K562 (cell line): ENCODE measurements around the gene BCAP31. TPM values are rescaled to one million over a fixed set of nuclear protein-coding genes. Genes with fewer than 3 reads are reported as not detected.
A peak's percentile ranks its signal among the peaks of the same experiment; 100 is the strongest.

Experiments
- ATAC-seq: fragments of 200-7000 bp; cut with Tn5 transposase; 3 replicates; pipeline ENCODE4 v1.9.1; 2020; ENCODE audit warnings: moderate library complexity
- BruUV-seq: library from RNA; stranded (reverse); fragments of 400-500 nt; replicated peaks from 2 replicates; lab custom pipeline; 2021; lab: Mats Ljungman, UMichigan
- CTCF ChIA-PET: fragments of 300-600 bp; formaldehyde crosslinking; extraction: SDS; loops from one replicate; lab custom pipeline; 2021; ENCODE audit warnings: low intra/inter-chr PET ratio; lab: Yijun Ruan, JAX
- POLR2A ChIA-PET: fragments of 300-600, 350-650 bp; sonication (Branson Sonifier 250); formaldehyde crosslinking; extraction: SDS; loops from one replicate; lab custom pipeline; 2021; ENCODE audit warnings: antibody characterized with exemption, inconsistent platforms; lab: Yijun Ruan, JAX
- DNase-seq, 4 experiments: peaks; one replicate each; pipeline versions ENCODE4 v3.0.0 to v3.0.0-alpha.2; 2011 to 2018; ENCODE audit warnings: low spot score in 3 of 4, mixed read lengths in 3 of 4; ENCODE audit errors: extremely low read depth in 1 of 4
- FAIRE-seq: peaks from 2 replicates; lab custom pipeline; 2011; peaks lifted over from hg19 to GRCh38; lab: Jason Lieb, UNC
- H2AFZ ChIP-seq: 2 replicates; pipeline ENCODE4 v1.6.0; 2011; ENCODE audit warnings: low read depth, low read length, control low read depth, inconsistent platforms
- H3K27ac ChIP-seq: fragments of 200-600 bp; 3 replicates; pipeline ENCODE4 v1.8.0; 2011; ENCODE audit warnings: low read depth, mild to moderate bottlenecking, control low read depth, inconsistent platforms, low read length, moderate library complexity, mixed read lengths; ENCODE audit errors: extremely low read depth
- H3K27me3 ChIP-seq, 2 experiments: fragments of 300-600 bp in 1 of 2; 2 replicates in 1 of 2; 3 replicates in 1 of 2; pipeline versions ENCODE4 v1.6.0 to v1.8.0; 2011; ENCODE audit warnings: inconsistent platforms in 2 of 2, low read length in 2 of 2, mild to moderate bottlenecking in 1 of 2, mixed read lengths in 1 of 2, moderate library complexity in 1 of 2; ENCODE audit not compliant: control insufficient read depth in 2 of 2, insufficient read depth in 2 of 2
- H3K36me3 ChIP-seq: fragments of 300-600 bp; 3 replicates; pipeline ENCODE4 v1.8.0; 2011; ENCODE audit warnings: mild to moderate bottlenecking, low read length, inconsistent platforms; ENCODE audit not compliant: control insufficient read depth, insufficient read depth
- H3K4me1 ChIP-seq, 2 experiments: fragments of 200-600 bp in 1 of 2; replicated peaks in 1 of 2; 2 replicates in 1 of 2; 3 replicates in 1 of 2; pipeline versions ENCODE4 v1.5.1 to v1.8.0; 2011; ENCODE audit warnings: inconsistent platforms in 2 of 2, low read length in 2 of 2, mild to moderate bottlenecking in 1 of 2, mixed read lengths in 1 of 2, moderate library complexity in 1 of 2; ENCODE audit not compliant: control insufficient read depth in 2 of 2, insufficient read depth in 2 of 2
- H3K4me2 ChIP-seq: 2 replicates; pipeline ENCODE4 v1.6.1; 2011; ENCODE audit warnings: low read length, control low read depth, inconsistent platforms, mixed read lengths; ENCODE audit not compliant: insufficient read depth
- H3K4me3 ChIP-seq: fragments of 200-600 bp; sonication (generic), shearing (Covaris generic); 2 replicates; pipeline ENCODE4 v1.5.1; 2016; ENCODE audit warnings: control low read depth, inconsistent platforms
- H3K79me2 ChIP-seq: fragments of 200-600 bp; 3 replicates; pipeline ENCODE4 v1.8.0; 2011; ENCODE audit warnings: low read length, inconsistent platforms; ENCODE audit not compliant: control insufficient read depth, insufficient read depth
- H3K9ac ChIP-seq, 2 experiments: 2 replicates each; pipeline versions ENCODE4 v1.6.0 to v1.6.1; 2011; ENCODE audit warnings: low read depth in 2 of 2, low read length in 2 of 2, control low read depth in 1 of 2, inconsistent platforms in 1 of 2, mild to moderate bottlenecking in 1 of 2, mixed read lengths in 1 of 2; ENCODE audit not compliant: insufficient read depth in 1 of 2
- H3K9me1 ChIP-seq: one replicate; pipeline ENCODE4 v1.6.0; 2011; ENCODE audit warnings: inconsistent platforms, mild to moderate bottlenecking, low read length, moderate library complexity; ENCODE audit not compliant: control insufficient read depth, insufficient read depth
- H3K9me3 ChIP-seq: replicated peaks from 2 replicates; pipeline ENCODE4 v1.5.1; 2011; ENCODE audit warnings: low read depth, low read length, inconsistent platforms; ENCODE audit not compliant: control insufficient read depth, insufficient read depth
- H4K20me1 ChIP-seq: replicated peaks from 2 replicates; pipeline ENCODE4 v1.6.1; 2011; ENCODE audit warnings: low read length, inconsistent platforms, mixed read lengths; ENCODE audit not compliant: control insufficient read depth, insufficient read depth
- ATF2 ChIP-seq: sonication (generic); formaldehyde crosslinking; IDR thresholded peaks from 2 replicates; pipeline ENCODE4 v1.8.1; 2022; ENCODE audit warnings: missing genetic modification reagents
- CHCHD3 ChIP-seq: fragments of 250-450 bp; sonication (Bioruptor Pico); IDR thresholded peaks from 2 replicates; pipeline ENCODE4 v2.1.2; 2022; ENCODE audit warnings: mild to moderate bottlenecking
- DDX20 ChIP-seq: fragments of 450-650 bp; IDR thresholded peaks from 2 replicates; pipeline ENCODE4 v1.6.1; 2016; ENCODE audit warnings: missing genetic modification characterization, low read depth, mild to moderate bottlenecking, missing compliant biosample characterization, moderate library complexity
- GABPB2 ChIP-seq: fragments of 250-450 bp; sonication (Bioruptor Pico); conservative IDR thresholded peaks from 2 replicates; pipeline ENCODE4 v1.5.1; 2021; ENCODE audit warnings: mild to moderate bottlenecking
- NRF1 ChIP-seq, 2 experiments: fragments of 450-650 bp; IDR thresholded peaks in 1 of 2; conservative IDR thresholded peaks in 1 of 2; 2 replicates each; pipeline ENCODE4 v1.6.1; 2014; ENCODE audit warnings: mild to moderate bottlenecking in 2 of 2
- THAP12 ChIP-seq: fragments of 250-450 bp; sonication (Bioruptor Pico); IDR thresholded peaks from 2 replicates; pipeline ENCODE4 v1.9.0; 2021; ENCODE audit warnings: mild to moderate bottlenecking, inconsistent platforms
- ZKSCAN8 ChIP-seq: fragments of 200-800 bp; sonication (Bioruptor generic); IDR thresholded peaks from 2 replicates; pipeline ENCODE4 v1.6.1; 2016; ENCODE audit warnings: missing genetic modification characterization, missing compliant biosample characterization
- ZNF140 ChIP-seq: fragments of 250-450 bp; sonication (Bioruptor Pico); IDR thresholded peaks from 2 replicates; pipeline ENCODE4 v1.8.0; 2021; ENCODE audit warnings: moderate library complexity, mild to moderate bottlenecking, inconsistent platforms
- ZNF324 ChIP-seq: fragments of 250-450 bp; sonication (Bioruptor Pico); IDR thresholded peaks from 2 replicates; pipeline ENCODE4 v1.4.0; 2020; ENCODE audit warnings: mild to moderate bottlenecking
- ZNF507 ChIP-seq: conservative IDR thresholded peaks from 2 replicates; pipeline ENCODE4 v1.6.1; 2017; ENCODE audit warnings: missing genetic modification characterization, missing compliant biosample characterization
- ZNF699 ChIP-seq: fragments of 250-450 bp; sonication (Bioruptor Pico); IDR thresholded peaks from 2 replicates; pipeline ENCODE4 v1.8.0; 2021; ENCODE audit warnings: mild to moderate bottlenecking, moderate library complexity; ENCODE audit not compliant: insufficient replicate concordance
- WGBS: fragments of 100-300 bp; shearing (Covaris generic); methylation state at CpG from one replicate; pipeline ENCODE4 v1.1.6; 2016; ENCODE audit warnings: low coverage, mixed read lengths; ENCODE audit not compliant: insufficient coverage; ENCODE audit errors: missing lambda C conversion rate; 5-methylcytosine and 5-hydroxymethylcytosine counted together
- in situ Hi-C: fragments of 300-500 bp; cut with MboI; formaldehyde crosslinking; loops from 4 replicates; pipeline ENCODE4 v1.15.0; 2018; ENCODE audit warnings: inconsistent platforms, mixed read lengths
- intact Hi-C: fragments of 100-400 bp; cut with micrococcal nuclease; formaldehyde crosslinking; loops from 2 replicates; pipeline ENCODE4 v1.14.2; 2022
- polyA plus RNA-seq, 8 experiments: library from polyadenylated mRNA; depleted of rRNA in 4 of 8; stranded (reverse) in 5 of 8; unstranded in 3 of 8; fragments of >200 nt; fragmentation: Nextera tagmentation in 2 of 8; fragmentation: Illumina TruSeq in 1 of 8; extraction: Ambion mirVana in 2 of 8; extraction: Trizol in 1 of 8; gene quantifications; 2 replicates each; pipeline versions ENCODE4 v1.2.1 to v1.2.3, GENCODE V29; 2011 to 2014; ENCODE audit warnings: inconsistent platforms in 1 of 8, missing spikeins in 1 of 8
- total RNA-seq, 7 experiments: library from RNA; depleted of rRNA in 6 of 7; stranded (reverse); fragments of >200 nt in 6 of 7; fragmentation: Illumina TruSeq in 2 of 7; extraction: Trizol in 2 of 7; gene quantifications; 2 replicates each; pipeline versions ENCODE4 v1.2.1 to v1.2.3, GENCODE V29; 2011 to 2021; ENCODE audit warnings: low replicate concordance in 1 of 7
- TF ChIP-seq, protein P1 (sequence below): sonication (generic); formaldehyde crosslinking; IDR thresholded peaks from 2 replicates; pipeline ENCODE4 v1.8.0; 2022; ENCODE audit warnings: missing genetic modification reagents, mild to moderate bottlenecking, moderate library complexity, borderline replicate concordance
- TF ChIP-seq, protein P2 (sequence below): fragments of 200-800 bp; sonication (Bioruptor generic); IDR thresholded peaks from 2 replicates; pipeline ENCODE4 v1.6.1; 2016; ENCODE audit warnings: missing genetic modification characterization, missing compliant biosample characterization

Gene BCAP31
- total and polyA plus RNA-seq, 9 of the 15 experiments (the other 6 are each of a cell fraction or from before 2014, with no cell fraction given), result 156 to 683 (median 188) TPM

DNA sequence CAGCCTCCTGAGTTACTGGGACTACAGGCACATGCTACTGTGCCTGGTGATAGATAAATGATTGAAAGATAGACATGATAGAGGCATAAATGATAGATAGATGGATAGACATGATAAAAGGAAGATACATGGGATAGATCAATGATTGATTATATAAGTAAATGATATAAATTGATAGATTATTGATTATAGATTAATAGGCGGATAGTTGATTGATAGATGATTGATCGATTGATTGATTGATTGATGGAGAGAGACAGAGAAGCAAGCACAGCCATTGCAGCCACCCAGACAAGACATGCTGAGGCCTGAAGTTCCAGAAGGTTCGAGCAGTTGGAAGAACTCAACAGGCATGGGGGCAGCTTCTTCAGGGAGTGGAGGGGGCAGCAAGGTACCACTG is 22.2 kb upstream of the BCAP31 start:
- ChIA-PET CTCF (no interaction called here), POLR2A (no interaction called here)
- H3K36me3 ChIP-seq, result no peaks in the 10 kb centered on the region
- H3K27ac ChIP-seq, result no peak overlapping the region
- H3K79me2 ChIP-seq, result no peaks in the 10 kb centered on the region
- FAIRE-seq, result no peak
- H3K4me3 ChIP-seq, result no peak overlapping the region
- no peak overlapping the region for H2AFZ ChIP-seq
- WGBS, result 58% methylated on average over 2 of the region's 3 CpGs
- H3K4me1 ChIP-seq, result peaks cover 0 to 35% of the 10 kb centered on the region in 2 experiments; a peak in 3 of 5 replicates
- intact Hi-C loops, result no loop called here
- BruUV-seq, result no TSS peak
- no peak for ATAC-seq
- H3K9ac ChIP-seq, result no peak overlapping the region
- in situ Hi-C loops, result no loop called here
- H3K9me1 ChIP-seq, result no peaks in the 10 kb centered on the region
- H4K20me1 ChIP-seq, result no peaks in the 10 kb centered on the region
- H3K27me3 ChIP-seq, result no peaks in the 10 kb centered on the region
- no peak for DNase-seq
- H3K9me3 ChIP-seq, result no peaks in the 10 kb centered on the region
- no peak overlapping the region for H3K4me2 ChIP-seq
- no peak for TF ChIP-seq ZNF699 (CRISPR knock-in tag)
- TF ChIP-seq GABPB2, result no peak
- TF ChIP-seq, protein P1, sequence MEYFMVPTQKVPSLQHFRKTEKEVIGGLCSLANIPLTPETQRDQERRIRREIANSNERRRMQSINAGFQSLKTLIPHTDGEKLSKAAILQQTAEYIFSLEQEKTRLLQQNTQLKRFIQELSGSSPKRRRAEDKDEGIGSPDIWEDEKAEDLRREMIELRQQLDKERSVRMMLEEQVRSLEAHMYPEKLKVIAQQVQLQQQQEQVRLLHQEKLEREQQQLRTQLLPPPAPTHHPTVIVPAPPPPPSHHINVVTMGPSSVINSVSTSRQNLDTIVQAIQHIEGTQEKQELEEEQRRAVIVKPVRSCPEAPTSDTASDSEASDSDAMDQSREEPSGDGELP (CRISPR knock-in tag), result no peak
- TF ChIP-seq ZKSCAN8 (CRISPR knock-in tag), result no peak
- TF ChIP-seq THAP12 (CRISPR knock-in tag), result no peak
- TF ChIP-seq ZNF140 (CRISPR knock-in tag), result no peak
- TF ChIP-seq ZNF507 (tag), result no peak
- no peak for TF ChIP-seq DDX20
- TF ChIP-seq NRF1 (conservative IDR thresholded peaks at IDR 0.05 in 1 of 2, IDR thresholded peaks at IDR 0.05 in 1 of 2), result no peak
- no peak for TF ChIP-seq ZNF324 (CRISPR knock-in tag)
- TF ChIP-seq ATF2 (CRISPR knock-in tag), result no peak
- TF ChIP-seq, protein P2, sequence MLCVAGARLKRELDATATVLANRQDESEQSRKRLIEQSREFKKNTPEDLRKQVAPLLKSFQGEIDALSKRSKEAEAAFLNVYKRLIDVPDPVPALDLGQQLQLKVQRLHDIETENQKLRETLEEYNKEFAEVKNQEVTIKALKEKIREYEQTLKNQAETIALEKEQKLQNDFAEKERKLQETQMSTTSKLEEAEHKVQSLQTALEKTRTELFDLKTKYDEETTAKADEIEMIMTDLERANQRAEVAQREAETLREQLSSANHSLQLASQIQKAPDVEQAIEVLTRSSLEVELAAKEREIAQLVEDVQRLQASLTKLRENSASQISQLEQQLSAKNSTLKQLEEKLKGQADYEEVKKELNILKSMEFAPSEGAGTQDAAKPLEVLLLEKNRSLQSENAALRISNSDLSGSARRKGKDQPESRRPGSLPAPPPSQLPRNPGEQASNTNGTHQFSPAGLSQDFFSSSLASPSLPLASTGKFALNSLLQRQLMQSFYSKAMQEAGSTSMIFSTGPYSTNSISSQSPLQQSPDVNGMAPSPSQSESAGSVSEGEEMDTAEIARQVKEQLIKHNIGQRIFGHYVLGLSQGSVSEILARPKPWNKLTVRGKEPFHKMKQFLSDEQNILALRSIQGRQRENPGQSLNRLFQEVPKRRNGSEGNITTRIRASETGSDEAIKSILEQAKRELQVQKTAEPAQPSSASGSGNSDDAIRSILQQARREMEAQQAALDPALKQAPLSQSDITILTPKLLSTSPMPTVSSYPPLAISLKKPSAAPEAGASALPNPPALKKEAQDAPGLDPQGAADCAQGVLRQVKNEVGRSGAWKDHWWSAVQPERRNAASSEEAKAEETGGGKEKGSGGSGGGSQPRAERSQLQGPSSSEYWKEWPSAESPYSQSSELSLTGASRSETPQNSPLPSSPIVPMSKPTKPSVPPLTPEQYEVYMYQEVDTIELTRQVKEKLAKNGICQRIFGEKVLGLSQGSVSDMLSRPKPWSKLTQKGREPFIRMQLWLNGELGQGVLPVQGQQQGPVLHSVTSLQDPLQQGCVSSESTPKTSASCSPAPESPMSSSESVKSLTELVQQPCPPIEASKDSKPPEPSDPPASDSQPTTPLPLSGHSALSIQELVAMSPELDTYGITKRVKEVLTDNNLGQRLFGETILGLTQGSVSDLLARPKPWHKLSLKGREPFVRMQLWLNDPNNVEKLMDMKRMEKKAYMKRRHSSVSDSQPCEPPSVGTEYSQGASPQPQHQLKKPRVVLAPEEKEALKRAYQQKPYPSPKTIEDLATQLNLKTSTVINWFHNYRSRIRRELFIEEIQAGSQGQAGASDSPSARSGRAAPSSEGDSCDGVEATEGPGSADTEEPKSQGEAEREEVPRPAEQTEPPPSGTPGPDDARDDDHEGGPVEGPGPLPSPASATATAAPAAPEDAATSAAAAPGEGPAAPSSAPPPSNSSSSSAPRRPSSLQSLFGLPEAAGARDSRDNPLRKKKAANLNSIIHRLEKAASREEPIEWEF (CRISPR knock-in tag), result peak; percentile 100
- TF ChIP-seq CHCHD3 (CRISPR knock-in tag), result no peak
